Measurements from ENCODE around the gene ITPA.

The ITPA gene

DNA sequence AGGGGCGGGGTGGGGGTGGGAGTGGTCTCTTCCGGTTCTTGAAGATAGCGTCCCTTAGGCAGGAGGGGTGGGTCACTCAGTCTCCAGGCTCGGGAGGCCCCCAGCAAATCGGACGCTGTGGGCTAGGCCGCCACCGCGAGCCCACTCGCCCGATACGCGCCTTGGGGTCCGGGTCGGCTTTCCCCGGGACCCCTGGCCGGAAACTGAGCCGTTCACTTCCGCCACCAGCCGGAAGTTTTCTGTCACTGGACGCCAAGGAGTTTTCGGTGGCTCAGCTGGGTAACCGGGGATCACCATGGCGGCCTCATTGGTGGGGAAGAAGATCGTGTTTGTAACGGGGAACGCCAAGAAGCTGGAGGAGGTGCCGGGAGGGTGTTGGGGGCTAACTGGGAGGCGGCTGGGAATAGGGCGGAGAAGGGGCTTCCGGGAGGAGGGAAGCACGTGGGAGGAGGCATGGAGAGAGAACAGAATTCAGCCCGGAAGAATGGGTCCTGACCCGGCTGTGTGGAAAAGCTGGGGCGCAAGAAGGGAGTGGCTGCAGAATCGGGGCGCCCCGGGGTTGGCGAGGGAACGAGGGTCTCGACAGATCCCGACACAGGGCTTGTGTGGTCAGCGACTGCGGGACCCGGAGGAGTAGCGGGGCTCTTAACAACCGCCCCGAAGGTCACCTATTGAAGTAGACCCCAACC is at the start of gene ITPA:
TSS of gene ITPA (plus strand) at position 242 of the 689 bp plus-strand sequence. CDS start at position 296, 54 bp downstream.
- DNase-seq (ENCODE audit: low spot score), result peak; percentile 63

GRCh38 chr20:3160418-3160817 is 48.9 kb upstream of the ITPA start:
- no peak for DNase-seq (ENCODE audit: low spot score)

- no peak for DNase-seq (ENCODE audit: low spot score)
These were observed 47.8 kb upstream of the ITPA start for GRCh38 chr20:3161316-3162079.

DNA sequence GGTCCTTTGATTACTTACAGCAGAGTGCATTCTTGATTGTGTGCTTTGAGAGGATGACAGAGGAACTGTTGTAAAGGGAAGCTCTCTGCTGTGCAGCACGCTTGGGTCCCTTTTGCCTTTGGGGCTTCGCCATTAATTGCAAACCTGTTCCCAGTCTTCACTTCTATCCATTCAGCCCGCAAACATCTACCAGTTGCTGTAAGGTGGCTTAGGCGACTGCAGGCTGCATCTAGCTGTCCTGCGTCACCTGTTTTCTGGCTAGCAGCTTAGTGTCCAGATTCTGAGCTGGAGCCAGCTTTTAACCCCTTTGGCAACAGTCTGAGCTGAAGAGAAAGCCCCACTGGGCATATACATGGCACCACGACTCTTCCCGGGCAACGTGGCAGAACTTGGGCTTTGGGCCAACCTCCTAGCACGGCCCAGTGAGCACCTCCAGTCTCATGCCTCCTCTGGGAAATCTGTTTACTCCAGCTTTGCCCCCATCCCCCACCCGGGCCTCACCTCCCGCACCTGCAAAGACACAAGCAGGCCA is 47.2 kb upstream of the ITPA start:
- peak; percentile 16 for DNase-seq (ENCODE audit: low spot score)

GRCh38 chr20:3163099-3164042 is 45.9 kb upstream of the ITPA start:
- no peak for DNase-seq (ENCODE audit: low spot score)

GRCh38 chr20:3164043-3164762 is 45.1 kb upstream of the ITPA start:
- DNase-seq (ENCODE audit: low spot score), result no peak

DNA sequence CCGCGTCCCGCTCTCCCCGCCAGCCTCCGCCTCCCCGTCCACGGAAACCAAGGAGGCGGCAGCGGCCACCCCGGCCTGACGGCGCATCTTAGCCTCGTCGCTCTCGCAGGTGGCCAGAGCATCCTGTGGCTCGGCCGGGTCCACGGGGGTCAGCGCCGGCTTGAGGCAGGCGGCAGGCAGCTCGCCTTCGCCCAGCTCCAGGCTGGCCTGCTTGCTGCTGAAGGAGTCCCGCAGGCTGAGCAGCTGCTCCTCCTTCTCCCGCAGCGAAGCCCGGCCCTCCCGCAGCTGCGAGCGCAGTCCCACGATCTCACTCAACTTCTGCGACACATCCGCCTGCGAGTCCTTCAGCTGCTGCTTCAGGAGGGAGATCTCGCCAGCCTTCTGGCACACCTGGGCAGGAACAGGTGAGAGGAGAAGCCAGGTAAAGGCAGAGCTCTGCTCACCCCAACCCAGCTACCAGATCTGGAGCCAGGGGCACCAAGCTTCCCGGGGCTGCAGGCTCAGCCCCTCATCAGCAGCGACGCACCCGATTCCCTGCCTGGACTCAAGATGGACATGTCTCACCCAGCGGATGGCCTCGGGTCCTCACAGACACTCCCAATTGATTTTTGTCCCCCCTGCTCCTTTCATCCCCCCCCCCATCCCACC is 44.4 kb upstream of the ITPA start:
- peak; percentile 13 for DNase-seq (ENCODE audit: low spot score)

- DNase-seq (ENCODE audit: low spot score), result peak; percentile 61
These were observed 43.6 kb upstream of the ITPA start for GRCh38 chr20:3165473-3166337.

DNA sequence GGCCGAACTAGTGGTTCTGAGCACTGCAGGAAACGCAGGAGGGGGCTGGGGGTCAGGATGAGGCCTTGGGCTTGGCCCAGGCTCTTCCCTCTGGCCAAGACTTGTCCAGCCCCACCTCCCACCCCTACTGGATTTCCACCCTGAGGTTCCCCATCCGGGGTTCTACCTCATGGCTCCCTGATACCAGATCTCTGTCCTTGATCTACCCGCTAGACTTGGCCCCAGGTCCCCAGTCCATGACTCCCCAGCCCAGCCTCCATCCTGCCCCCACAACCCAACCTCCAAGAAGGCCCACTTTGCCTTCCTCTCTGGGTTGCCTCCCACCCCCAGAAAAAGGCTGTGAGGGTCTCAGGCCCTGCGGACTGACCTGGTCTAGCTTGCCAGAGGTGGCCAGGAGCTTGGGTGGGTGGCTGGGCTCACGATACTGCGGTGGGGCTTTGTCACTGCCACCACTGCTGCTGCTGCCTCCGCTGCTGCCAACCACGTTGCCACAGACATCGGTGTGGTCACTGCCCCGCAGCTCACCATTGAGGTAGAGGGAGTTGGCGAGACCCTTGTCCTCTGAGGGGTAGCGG is 42.9 kb upstream of the ITPA start:
- DNase-seq (ENCODE audit: low spot score), result no peak

- DNase-seq (ENCODE audit: low spot score), result no peak
These were observed 42.4 kb upstream of the ITPA start for GRCh38 chr20:3166913-3167342.

DNA sequence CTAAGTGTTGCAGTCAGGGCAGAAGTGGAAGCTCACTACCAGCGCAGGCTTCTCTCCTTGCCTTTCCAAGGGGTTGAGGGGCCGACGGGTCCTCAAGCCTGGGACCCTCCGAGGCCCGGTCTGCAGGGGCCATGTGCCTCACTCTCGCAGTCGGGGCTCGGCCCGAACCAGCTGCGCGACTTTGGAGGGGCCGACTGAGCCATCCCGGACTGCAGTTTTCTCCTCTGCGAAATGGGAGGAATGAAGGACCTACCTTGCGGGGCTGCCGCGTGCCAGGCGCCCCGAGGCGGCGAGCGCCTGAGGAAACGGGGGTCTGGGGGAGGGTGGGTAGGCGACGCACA is 41.6 kb upstream of the ITPA start:
- DNase-seq (ENCODE audit: low spot score), result no peak

DNA sequence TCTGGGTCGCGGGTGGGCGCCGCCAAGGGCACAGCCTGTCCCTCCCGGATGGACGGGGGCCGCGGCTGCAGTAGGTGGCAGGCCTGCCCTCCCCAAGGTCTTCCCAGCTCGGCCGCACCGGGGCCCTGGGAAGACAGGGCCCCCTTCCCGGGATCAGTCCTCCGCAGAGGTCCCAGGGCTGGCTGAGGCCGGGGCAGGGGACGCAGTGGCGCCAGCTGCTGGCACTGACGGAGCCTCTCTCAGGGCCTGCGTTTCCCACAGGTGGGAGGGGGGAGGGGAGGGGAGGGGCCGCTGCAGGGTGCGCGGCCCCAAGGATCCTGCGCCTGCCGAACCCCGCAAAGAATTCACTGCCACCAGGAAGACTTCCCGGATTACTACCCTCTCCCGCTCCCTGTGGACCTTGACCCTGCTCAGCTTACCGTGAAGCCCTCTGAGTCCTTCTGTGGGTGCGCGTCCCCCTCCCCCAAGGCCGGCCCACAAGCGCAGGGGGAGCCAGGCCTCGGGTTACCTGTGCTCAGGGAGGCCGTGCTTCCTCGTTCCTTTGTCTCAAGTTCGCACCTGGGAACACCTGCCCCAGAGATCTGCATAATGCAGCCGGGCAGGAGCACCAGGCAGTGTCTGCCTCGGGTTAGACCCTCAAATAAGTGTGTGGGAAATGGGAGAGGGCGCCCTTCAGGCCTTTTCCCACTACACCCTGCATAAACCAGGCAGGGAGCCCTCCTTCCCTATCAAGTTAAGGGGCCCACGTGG is 41.0 kb upstream of the ITPA start:
- no peak for DNase-seq (ENCODE audit: low spot score)

DNA sequence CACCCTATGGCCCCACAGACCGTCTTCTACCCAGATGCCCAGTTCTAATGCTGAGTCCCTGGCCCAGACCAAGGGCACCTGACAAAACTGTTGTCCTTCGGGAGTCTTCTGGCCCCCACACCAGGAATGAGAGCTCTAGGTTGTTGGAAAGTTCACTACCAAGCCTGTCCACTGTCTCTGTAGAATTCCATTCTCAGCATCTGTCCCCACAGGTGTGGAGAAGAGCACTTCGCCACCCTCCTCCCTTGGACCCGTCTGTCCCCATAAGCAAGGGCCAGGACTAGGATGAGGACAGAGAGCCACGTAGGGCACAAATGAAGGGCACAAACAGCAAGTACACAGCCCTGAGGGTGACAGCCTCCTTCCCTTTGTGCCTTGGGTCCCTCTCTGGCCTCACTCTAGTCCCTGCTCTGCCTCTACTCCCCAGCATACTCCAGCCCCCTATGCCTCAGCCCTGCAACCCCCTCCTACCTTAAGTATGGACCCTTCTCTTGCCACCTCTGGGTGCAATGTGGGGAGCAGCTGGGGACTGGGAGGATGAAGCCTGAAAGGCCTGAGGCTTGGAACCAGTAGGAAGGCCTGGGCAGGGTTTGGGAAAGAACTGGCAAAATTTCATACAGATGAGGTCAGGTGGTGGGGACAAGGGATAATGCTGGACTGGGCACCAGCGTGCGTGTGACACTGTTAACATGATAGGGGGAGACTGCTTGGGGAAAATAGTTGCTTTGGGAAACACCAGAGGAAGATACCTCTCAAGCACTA is 40.3 kb upstream of the ITPA start:
- DNase-seq (ENCODE audit: low spot score), result no peak

GRCh38 chr20:3171391-3172125 is 37.7 kb upstream of the ITPA start:
- no peak for DNase-seq (ENCODE audit: low spot score)

- DNase-seq (ENCODE audit: low spot score), result no peak
These were observed 37.0 kb upstream of the ITPA start for GRCh38 chr20:3172126-3172932.

- peak; percentile 85 for DNase-seq (ENCODE audit: low spot score)
These were observed 36.2 kb upstream of the ITPA start, which contains the start of gene LZTS3 for GRCh38 chr20:3172933-3173609. TSS of gene LZTS3 (minus strand) at chr20:3173549. CDS start at chr20:3167163, 6,386 bp downstream.

Measured in AG08396 (cell line).